Glutamatergic neuron (in vitro differentiated cells): ENCODE data around the gene PRXL2A. TPM values are rescaled to one million over a fixed set of nuclear protein-coding genes. Genes with fewer than 3 reads are reported as not detected.
A peak's percentile ranks its signal among the peaks of the same experiment; 100 is the strongest.

Source experiments
- DNase-seq: peaks from one replicate; pipeline ENCODE4 v3.0.0; 2022
- H3K27ac Mint-ChIP-seq: one replicate; pipeline ENCODE4 v1.8.0; 2020; ENCODE audit warnings: mild to moderate bottlenecking, mixed read lengths, inconsistent platforms; ENCODE audit not compliant: unreplicated experiment
- H3K27me3 Mint-ChIP-seq: one replicate; pipeline ENCODE4 v1.8.0; 2020; ENCODE audit warnings: mild to moderate bottlenecking, moderate library complexity, mixed read lengths, inconsistent platforms; ENCODE audit not compliant: unreplicated experiment
- H3K36me3 Mint-ChIP-seq: one replicate; pipeline ENCODE4 v1.8.0; 2020; ENCODE audit warnings: mild to moderate bottlenecking, mixed read lengths, inconsistent platforms; ENCODE audit not compliant: unreplicated experiment
- H3K4me1 Mint-ChIP-seq: one replicate; pipeline ENCODE4 v1.8.0; 2020; ENCODE audit warnings: mild to moderate bottlenecking, low read depth, mixed read lengths, inconsistent platforms; ENCODE audit not compliant: unreplicated experiment
- H3K4me3 Mint-ChIP-seq: one replicate; pipeline ENCODE4 v1.8.0; 2020; ENCODE audit warnings: mild to moderate bottlenecking, mixed read lengths, inconsistent platforms; ENCODE audit not compliant: unreplicated experiment
- H3K9me3 Mint-ChIP-seq: one replicate; pipeline ENCODE4 v1.8.0; 2020; ENCODE audit warnings: mild to moderate bottlenecking, moderate library complexity, mixed read lengths, inconsistent platforms; ENCODE audit not compliant: unreplicated experiment
- total RNA-seq: library from RNA; stranded (reverse); fragmentation: NEBNext Ultra II Directional; extraction: Animal tissue kit (Norgen Biotek cat#: 25700); gene quantifications from one replicate; pipeline ENCODE4 v1.2.1, GENCODE V29; 2021; ENCODE audit not compliant: unreplicated experiment
- TF ChIP-seq, protein P1 (sequence below): fragments of 200-600 bp; sonication (generic); IDR thresholded peaks from one replicate; pipeline ENCODE4 v1.5.0; 2021; ENCODE audit not compliant: partially characterized antibody, unreplicated experiment

Gene PRXL2A
- total RNA-seq, 1 donor from 2014 or later: 164 TPM

DNA sequence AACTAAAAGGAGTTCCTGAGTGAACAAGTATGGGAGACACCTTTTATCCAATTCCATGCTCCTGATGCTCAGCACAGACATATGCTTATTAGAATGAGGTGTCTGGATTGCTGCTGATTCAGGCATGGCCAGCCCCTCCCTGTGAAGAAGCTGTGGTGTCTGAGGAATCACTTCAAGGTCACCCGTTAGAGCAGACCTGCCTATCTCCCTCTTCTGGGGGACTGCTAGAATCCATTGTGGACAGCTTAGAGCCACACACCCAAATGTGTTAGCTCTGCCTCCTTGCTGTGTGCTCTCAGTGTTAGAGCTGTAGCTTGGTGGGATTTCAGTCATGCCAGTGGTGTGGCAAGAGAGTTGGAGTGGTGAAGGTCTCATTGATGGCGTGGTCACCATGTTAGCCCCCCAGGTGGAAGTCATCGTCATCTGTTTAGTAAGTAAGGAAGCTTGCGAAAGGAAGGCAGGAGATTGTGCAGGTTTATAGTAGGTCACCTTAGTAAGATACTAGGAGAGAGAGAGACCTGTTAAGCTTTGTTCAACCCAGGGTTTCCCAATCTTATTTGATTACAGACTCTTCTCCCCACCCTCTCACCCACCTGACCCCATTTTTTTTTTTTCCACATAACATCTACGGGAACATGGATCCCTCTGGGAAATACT is 12.8 kb downstream of the PRXL2A start:
- Mint-ChIP-seq H3K9me3 (peaks cover 6% of the 10 kb centered on the region), H3K27me3 (no peaks in the 10 kb centered on the region), H3K36me3 (peaks cover 3% of the 10 kb centered on the region), H3K4me3 (no peak overlapping the region), H3K27ac (no peak overlapping the region), H3K4me1 (peaks cover 41% of the 10 kb centered on the region)
- TF ChIP-seq, protein P1, sequence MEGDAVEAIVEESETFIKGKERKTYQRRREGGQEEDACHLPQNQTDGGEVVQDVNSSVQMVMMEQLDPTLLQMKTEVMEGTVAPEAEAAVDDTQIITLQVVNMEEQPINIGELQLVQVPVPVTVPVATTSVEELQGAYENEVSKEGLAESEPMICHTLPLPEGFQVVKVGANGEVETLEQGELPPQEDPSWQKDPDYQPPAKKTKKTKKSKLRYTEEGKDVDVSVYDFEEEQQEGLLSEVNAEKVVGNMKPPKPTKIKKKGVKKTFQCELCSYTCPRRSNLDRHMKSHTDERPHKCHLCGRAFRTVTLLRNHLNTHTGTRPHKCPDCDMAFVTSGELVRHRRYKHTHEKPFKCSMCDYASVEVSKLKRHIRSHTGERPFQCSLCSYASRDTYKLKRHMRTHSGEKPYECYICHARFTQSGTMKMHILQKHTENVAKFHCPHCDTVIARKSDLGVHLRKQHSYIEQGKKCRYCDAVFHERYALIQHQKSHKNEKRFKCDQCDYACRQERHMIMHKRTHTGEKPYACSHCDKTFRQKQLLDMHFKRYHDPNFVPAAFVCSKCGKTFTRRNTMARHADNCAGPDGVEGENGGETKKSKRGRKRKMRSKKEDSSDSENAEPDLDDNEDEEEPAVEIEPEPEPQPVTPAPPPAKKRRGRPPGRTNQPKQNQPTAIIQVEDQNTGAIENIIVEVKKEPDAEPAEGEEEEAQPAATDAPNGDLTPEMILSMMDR: no peak
- DNase-seq: no peak

DNA sequence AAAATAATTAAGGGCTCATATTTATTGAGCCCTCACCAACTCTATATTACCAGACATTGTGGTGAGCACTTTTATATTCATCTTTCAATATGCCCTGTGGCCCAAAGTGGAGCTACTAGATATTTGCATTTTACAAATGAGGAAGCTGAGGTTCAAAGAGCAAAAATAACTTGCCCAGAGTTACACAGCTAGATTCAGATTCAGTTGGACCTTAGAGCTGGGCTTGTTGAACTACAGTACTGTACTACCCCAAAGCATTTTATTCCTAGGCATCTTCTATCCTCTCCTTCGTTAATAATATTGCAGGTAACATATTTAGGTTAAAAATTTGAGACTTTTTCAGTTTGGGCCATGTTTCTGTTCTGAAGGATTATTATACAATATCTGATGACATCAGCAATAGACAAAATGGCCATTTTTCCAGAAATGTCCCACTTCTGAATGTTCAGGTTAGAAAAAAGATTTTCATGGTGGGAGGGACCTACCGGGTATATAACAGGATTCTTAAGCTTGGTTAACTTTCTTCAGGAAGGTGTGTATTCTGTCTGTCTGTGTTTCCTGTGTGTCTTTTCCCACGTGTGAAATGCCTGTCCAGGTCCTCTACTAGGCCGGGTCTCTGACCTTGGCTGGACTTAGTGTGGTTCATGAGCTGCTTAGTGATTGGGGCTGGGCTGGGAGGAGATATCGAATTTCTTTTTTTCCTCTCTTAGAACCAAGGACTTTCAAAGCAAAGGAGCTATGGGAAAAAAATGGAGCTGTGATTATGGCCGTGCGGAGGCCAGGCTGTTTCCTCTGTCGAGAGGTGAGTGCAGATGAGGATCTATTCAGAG is 13.6 kb downstream of the PRXL2A start:
- TF ChIP-seq, protein P1: no peak
- Mint-ChIP-seq H3K36me3 (peaks cover 5% of the 10 kb centered on the region), H3K27ac (no peak overlapping the region), H3K4me1 (peaks cover 33% of the 10 kb centered on the region), H3K9me3 (peaks cover 6% of the 10 kb centered on the region), H3K4me3 (no peak overlapping the region), H3K27me3 (no peaks in the 10 kb centered on the region)
- DNase-seq: no peak

DNA sequence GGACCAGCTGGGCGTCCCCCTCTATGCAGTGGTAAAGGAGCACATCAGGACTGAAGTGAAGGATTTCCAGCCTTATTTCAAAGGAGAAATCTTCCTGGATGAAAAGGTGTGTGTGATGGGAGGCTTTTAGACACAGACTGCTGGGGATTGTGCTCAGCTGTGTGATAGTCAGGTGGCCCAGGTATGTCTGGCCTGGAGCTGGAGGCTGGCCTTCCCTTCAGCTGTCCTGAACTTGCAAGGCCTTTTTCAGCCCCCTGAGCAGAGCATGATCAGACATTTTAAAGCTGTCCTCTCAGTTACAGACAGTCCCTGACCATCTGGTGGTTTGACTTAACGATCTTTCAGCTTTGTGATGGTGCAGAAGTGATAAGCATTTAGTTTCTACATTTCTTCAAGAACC is 17.6 kb downstream of the PRXL2A start:
- TF ChIP-seq, protein P1: no peak
- peak overlapping the region; percentile 13 for H3K27ac Mint-ChIP-seq
- peaks cover 15% of the 10 kb centered on the region for H3K36me3 Mint-ChIP-seq
- H3K9me3 Mint-ChIP-seq: peaks cover 3% of the 10 kb centered on the region
- H3K4me1 Mint-ChIP-seq: peaks cover 20% of the 10 kb centered on the region
- peak overlapping the region; percentile 31 for H3K4me3 Mint-ChIP-seq
- no peak for DNase-seq
- no peaks in the 10 kb centered on the region for H3K27me3 Mint-ChIP-seq

DNA sequence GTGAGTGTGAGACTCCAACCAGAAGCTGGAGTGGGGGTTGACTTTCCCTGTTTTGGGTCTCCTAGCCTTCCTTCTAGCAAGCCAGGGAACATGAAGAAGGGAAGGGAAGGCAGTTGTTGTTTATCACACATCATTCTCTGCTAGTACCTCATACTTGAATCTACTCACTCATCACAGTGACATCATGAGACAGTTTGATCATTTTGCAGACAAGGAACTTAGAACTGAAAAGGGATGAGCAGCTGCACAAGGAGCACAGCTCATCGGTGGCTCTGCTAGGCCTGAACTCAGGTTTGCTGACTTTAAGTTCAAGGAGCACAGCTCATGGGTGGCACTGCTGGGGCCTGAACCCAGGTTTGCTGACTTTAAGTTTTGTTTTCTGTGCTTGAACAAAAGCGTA is 19.2 kb downstream of the PRXL2A start:
- H3K4me1 Mint-ChIP-seq: peaks cover 14% of the 10 kb centered on the region
- TF ChIP-seq, protein P1: no peak
- no peak overlapping the region for H3K27ac Mint-ChIP-seq
- peaks cover 15% of the 10 kb centered on the region for H3K36me3 Mint-ChIP-seq
- DNase-seq: no peak
- H3K4me3 Mint-ChIP-seq: no peak overlapping the region
- peaks cover 3% of the 10 kb centered on the region for H3K9me3 Mint-ChIP-seq
- no peaks in the 10 kb centered on the region for H3K27me3 Mint-ChIP-seq

DNA sequence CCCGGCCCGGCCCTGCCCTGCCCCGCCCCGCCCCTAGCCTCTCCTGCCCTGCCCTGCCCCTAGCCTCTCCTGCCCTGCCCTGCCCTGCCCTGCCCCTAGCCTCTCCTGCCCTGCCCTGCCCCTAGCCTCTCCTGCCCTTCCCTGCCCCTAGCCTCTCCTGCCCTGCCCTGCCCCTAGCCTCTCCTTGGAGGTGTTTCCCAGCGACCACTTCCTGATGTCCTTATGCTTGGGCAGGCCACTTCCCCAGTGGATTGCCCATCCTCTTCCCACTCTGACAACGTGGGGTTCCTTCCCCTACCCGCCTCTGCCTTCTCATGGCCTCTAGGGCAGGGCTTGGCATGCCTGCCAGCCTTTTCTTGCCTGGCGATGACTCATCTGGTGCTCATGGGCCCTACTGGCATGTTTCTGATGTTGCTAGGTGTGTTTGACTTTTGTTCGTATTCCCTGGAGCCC is 21.2 kb downstream of the PRXL2A start:
- Mint-ChIP-seq H3K4me1 (peaks cover 19% of the 10 kb centered on the region), H3K27ac (no peak overlapping the region), H3K36me3 (peaks cover 19% of the 10 kb centered on the region), H3K9me3 (peaks cover 3% of the 10 kb centered on the region), H3K4me3 (no peak overlapping the region), H3K27me3 (no peaks in the 10 kb centered on the region)
- no peak for DNase-seq
- TF ChIP-seq, protein P1: no peak
